Measurements from ENCODE around the gene CHSY1. TPM values are rescaled to one million over a fixed set of nuclear protein-coding genes. Genes with fewer than 3 reads are reported as not detected.

Gene CHSY1
- total RNA-seq, 2 experiments from 2014 or later = 35.5 to 37.0 TPM

DNA sequence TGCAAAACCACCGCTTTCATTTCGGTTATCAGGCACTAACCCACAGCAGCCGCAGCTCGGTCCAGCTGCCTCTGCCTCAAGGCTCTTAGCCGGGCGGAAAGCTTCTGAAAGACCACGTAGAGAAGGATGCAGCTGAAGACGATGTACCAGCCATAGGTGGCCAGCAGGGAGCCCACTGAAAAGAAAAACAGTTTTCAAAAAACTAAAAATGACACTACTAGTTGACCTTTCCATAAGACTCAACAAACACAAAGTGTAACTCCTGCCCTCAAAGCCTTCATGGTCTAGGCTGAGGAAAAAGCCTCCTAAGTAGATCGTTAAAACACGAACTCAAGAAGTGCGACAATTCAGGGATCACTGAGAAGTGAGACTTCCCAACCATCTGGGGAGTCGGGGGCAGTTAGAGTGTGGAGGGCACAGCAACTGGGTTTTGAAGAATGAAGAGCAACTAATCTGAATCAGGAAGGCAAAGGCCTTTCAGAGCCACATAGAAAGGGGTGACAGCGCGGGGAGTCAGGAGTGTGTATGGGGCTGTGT is 24.7 kb upstream of the CHSY1 start:
- H3K27me3 Mint-ChIP-seq = no peaks in the 10 kb centered on the region
- peaks cover 30% of the 10 kb centered on the region for H3K36me3 Mint-ChIP-seq
- no peaks in the 10 kb centered on the region for H3K9me3 Mint-ChIP-seq
- peak overlapping the region; percentile 88 for H3K27ac Mint-ChIP-seq
- H3K4me3 Mint-ChIP-seq = peak overlapping the region; percentile 99
- peak; percentile 15 for DNase-seq
- H3K4me1 Mint-ChIP-seq = peaks cover 24% of the 10 kb centered on the region

DNA sequence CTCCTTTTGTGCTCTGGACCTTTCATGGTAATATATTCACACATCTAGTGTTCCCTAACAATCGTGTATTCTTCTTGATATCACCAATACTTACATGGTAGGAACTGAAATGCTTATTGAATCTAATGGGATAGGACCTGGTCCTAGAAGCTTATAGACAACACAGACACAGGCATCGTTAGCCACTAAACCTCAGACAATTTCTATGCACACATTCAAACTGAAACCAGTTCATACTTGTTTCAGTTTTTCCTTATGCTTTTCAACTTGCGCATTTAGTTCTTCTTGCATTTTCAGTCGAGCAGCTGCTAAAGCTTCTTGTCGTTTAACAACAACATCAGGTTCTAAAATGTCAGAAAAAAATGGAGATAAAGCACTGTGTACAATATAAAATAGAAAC is 23.2 kb upstream of the CHSY1 start:
- H3K36me3 Mint-ChIP-seq = peaks cover 25% of the 10 kb centered on the region
- no peak overlapping the region for H3K4me3 Mint-ChIP-seq
- no peaks in the 10 kb centered on the region for H3K9me3 Mint-ChIP-seq
- no peak for DNase-seq
- H3K27ac Mint-ChIP-seq = peak overlapping the region; percentile 23
- peaks cover 24% of the 10 kb centered on the region for H3K4me1 Mint-ChIP-seq
- H3K27me3 Mint-ChIP-seq = no peaks in the 10 kb centered on the region

DNA sequence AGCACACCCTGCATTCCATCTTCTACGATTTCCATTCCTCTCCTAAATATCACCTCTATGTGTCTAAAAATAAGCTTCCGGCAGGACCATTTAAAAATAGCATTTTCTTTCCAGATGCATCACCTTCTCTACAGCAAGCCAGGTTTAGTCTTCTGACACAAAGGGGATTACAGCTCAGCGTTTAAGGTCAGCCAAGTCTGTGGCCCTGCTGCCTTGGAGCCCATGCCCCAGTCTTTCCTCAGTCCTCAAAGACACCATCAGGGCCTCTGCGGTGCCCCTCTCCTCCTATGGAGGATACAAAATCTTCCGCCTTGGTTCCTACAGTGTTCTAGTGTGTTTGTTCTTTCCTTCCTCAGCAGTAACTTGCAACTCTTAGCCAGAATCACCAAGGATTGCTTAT is 21.7 kb upstream of the CHSY1 start:
- no peaks in the 10 kb centered on the region for H3K9me3 Mint-ChIP-seq
- no peak overlapping the region for H3K4me3 Mint-ChIP-seq
- no peak for DNase-seq
- H3K36me3 Mint-ChIP-seq = peaks cover 19% of the 10 kb centered on the region
- no peaks in the 10 kb centered on the region for H3K27me3 Mint-ChIP-seq
- H3K27ac Mint-ChIP-seq = no peak overlapping the region
- H3K4me1 Mint-ChIP-seq = peaks cover 19% of the 10 kb centered on the region

DNA sequence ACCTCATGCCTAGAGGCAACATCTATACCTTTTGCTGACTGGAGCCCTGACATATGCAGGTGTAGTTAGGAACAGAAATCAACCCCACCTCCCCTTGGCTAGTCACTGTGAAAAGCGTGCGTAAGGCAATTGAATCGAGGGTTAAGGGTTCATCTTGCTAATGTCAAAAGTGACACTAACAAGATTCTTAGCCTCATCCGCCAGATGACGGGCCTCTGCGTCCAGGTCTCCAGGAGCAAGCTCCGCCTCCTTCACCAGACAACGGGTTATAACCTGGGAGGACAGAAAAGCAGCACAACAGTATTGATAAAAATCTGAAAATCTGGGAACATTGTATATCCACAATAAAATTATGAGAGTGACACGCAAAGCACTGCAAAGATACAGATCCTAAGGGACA is 20.7 kb upstream of the CHSY1 start:
- Mint-ChIP-seq H3K27me3 (no peaks in the 10 kb centered on the region), H3K4me3 (no peak overlapping the region), H3K36me3 (peaks cover 19% of the 10 kb centered on the region), H3K9me3 (no peaks in the 10 kb centered on the region), H3K4me1 (peaks cover 17% of the 10 kb centered on the region), H3K27ac (no peak overlapping the region)
- no peak for DNase-seq

DNA sequence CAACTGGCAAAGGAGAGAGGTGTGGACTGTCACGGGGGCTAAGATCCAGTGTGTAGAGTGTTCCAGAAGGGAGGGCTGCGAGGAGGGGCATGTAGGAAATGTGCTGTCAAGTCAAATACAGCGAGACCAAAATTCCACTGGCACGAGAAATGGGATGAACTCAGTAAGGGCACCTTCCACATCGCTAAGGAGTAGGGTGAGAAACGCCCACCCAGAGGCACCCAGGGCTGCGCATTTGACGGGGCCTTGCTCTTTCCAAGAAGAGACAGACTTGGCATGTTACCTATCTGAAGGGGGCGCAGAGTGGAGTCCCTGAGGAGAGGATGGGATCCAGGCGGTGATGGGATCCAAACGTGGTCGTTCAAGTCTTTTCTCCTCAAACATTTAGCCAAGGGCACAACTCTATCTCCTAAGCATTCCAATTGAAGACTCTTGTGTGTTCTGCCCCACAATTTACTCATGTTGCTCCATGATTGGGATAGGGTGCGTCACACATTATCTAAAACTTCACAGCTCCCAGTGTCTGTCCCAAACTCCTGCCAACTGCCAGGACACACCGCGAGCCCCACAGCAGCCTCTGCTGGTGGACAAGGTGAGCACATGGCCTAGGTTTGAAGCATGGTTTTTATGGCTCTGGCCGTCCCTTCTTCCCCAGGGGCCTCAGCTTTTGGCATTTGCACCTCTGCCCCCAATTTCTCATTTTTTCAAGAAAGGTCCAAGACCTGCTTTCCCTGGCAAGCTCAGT is 17.8 kb upstream of the CHSY1 start:
- peaks cover under 1% of the 10 kb centered on the region for H3K4me1 Mint-ChIP-seq
- no peaks in the 10 kb centered on the region for H3K27me3 Mint-ChIP-seq
- no peak overlapping the region for H3K4me3 Mint-ChIP-seq
- no peak for DNase-seq
- H3K9me3 Mint-ChIP-seq = no peaks in the 10 kb centered on the region
- H3K27ac Mint-ChIP-seq = peak overlapping the region; percentile 49
- peaks cover 7% of the 10 kb centered on the region for H3K36me3 Mint-ChIP-seq

DNA sequence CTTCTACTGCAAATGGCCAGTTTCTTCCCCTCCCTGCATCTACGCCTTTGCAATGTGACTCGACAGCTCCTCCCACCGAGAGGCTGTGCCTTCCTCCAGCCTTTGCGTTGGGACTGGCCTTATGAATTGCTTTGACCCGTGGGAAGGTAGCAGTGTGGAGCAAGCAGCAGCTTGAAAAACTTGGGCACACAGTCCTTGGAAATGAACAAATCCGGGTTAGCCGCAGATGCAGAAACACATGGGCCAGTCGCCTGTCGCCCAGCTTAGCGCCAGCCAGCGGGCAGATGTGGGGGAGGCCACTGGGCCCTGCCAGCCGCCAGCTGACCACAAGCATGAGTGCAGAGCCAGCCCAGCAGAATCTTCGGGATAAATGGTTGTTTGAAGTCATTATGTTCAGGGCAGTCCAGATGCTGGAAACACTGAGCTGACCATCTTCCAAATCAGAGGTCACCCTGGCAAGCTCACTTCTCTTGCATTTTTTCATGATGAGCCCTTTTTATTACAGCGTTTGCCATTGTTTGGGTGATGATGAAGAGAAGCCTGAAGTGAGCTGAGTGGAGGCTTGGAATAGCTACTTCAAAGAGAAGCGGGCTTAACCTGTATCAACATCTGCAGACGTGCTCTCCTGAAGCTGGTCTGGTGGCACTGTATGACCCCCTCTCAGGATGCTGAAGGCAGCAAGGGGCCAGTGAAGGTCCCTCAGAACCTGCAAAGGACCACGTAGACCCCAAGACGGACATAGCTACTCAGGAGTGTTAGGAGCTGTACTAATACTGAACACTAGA is 15.7 kb upstream of the CHSY1 start:
- Mint-ChIP-seq H3K27ac (no peak overlapping the region), H3K4me3 (no peak overlapping the region), H3K36me3 (peaks cover 1% of the 10 kb centered on the region), H3K4me1 (peaks cover 6% of the 10 kb centered on the region), H3K9me3 (no peaks in the 10 kb centered on the region), H3K27me3 (no peaks in the 10 kb centered on the region)
- no peak for DNase-seq

DNA sequence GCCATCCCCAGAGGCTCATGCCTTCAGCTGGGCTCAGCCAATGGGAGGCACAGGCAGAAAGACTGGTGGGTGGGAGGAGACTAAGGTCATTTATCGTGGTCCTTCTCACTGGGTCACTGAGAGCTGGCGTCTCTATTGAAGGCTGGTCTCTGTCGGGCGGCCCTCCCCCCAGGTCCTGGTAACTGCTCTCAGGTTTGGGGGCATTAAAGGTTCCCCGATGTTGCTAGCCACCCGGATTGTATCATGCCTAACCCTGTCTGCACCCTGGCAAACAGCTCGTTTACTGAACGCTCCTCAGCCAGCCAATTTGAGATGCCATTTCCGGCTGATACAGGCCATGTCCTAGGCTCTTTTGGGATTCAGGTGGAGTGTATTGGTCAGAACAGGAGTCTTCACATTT is 14.9 kb upstream of the CHSY1 start:
- no peak for DNase-seq
- H3K36me3 Mint-ChIP-seq = peaks cover 1% of the 10 kb centered on the region
- H3K9me3 Mint-ChIP-seq = no peaks in the 10 kb centered on the region
- no peaks in the 10 kb centered on the region for H3K27me3 Mint-ChIP-seq
- no peak overlapping the region for H3K27ac Mint-ChIP-seq
- H3K4me1 Mint-ChIP-seq = peaks cover 6% of the 10 kb centered on the region
- H3K4me3 Mint-ChIP-seq = no peak overlapping the region

DNA sequence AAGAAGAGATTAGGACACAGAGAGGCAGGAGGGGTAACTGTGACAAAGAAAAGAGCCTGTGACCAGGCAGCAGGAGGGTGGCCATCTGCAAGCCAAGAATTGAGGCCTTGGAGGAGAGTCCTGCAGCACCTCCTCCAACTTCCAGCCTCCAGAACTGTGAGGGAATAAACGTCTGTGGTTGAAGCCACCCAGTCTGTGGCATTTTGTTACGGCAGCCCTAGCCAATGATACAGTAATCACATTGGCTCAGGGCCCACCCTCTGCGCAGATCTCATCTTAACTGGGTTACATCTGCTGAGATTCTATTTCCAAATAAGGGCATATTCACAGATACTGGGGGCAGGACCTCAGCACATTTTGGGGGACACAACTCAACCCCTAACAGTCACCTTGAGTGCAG is 14.2 kb upstream of the CHSY1 start:
- Mint-ChIP-seq H3K27ac (no peak overlapping the region), H3K4me1 (peaks cover 6% of the 10 kb centered on the region), H3K27me3 (no peaks in the 10 kb centered on the region), H3K4me3 (no peak overlapping the region), H3K36me3 (peaks cover 1% of the 10 kb centered on the region), H3K9me3 (no peaks in the 10 kb centered on the region)
- DNase-seq = no peak

DNA sequence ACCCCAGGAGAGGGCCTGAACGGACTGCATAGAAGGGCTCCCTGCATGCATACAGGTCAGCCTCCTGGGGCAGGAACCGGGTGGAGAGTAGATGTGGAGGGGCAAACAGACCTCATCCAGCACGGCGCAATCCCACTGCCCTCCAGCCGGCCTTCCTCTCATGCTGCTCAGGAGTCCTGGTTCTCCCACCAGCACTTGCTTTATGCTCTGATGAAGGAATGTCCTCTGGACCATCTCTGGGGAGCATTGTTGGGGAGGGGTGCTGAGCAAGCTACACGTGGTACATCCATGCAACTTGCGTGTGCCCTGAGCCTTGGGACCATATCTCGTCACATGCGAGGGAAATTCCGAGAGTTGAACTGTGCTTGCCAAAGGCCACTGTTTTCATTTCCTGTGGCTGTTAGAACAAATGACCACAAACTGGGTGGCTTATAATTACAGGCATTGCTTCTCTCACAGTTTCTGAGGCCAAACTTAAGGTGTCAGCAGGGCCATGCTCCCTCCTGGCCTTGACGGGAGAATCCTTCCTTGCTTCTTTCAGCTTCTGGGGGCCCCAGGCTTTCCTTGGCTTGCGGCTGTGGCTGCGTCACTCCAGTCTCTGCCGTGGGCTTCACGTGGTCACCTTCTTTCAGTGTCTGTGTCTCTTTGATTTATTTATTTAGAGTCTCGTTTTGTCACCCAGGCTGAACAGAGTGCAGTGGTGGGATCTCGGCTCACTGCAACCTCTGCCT is 13.2 kb upstream of the CHSY1 start:
- no peak overlapping the region for H3K4me3 Mint-ChIP-seq
- peaks cover 6% of the 10 kb centered on the region for H3K4me1 Mint-ChIP-seq
- no peak overlapping the region for H3K27ac Mint-ChIP-seq

DNA sequence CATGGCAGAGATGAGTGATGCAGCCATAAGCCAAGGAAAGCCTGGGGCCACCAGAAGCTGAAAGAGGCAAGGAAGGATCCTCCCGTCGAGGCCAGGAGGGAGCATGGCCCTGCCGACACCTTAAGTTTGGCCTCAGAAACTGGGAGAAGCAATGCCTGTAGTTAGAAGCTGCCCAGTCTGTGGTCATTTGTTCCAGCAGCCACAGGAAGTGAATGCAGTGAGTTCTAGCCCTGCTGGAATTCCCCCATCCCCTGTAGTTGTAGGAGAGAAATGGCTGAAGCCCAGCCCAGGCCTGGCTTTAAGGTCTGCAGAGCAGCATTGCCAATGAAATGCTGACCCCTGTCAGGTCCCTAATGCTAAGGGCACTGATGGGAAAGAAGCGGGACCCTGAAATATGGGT is 12.2 kb upstream of the CHSY1 start:
- Mint-ChIP-seq H3K9me3 (no peaks in the 10 kb centered on the region), H3K36me3 (no peaks in the 10 kb centered on the region), H3K27me3 (peaks cover 5% of the 10 kb centered on the region), H3K4me3 (no peak overlapping the region), H3K4me1 (peaks cover 6% of the 10 kb centered on the region), H3K27ac (no peak overlapping the region)
- no peak for DNase-seq

More for the DNA sequence above, 13.2 kb upstream of the CHSY1 start:
- H3K9me3 Mint-ChIP-seq = no peaks in the 10 kb centered on the region
- H3K36me3 Mint-ChIP-seq = no peaks in the 10 kb centered on the region
- H3K27me3 Mint-ChIP-seq = no peaks in the 10 kb centered on the region
- no peak for DNase-seq

DNA sequence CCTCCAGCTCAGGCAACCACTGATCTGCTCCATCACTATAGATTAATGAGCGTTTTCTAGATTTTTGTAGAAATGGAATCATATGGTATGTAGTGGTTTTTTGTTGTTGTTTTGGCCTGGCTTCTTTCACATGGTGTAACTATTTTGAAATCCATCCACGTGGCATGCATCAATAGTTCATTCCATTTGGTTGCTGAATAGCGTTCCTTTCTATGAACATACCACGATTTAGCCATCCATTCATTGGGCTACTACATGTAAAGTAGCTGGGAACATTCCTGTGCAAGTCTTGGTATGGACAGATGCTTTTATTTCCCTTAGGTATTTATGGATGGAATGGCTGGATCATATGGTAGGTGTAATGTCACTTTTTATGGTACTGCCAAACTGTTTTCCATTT is 10.7 kb upstream of the CHSY1 start:
- H3K36me3 Mint-ChIP-seq = no peaks in the 10 kb centered on the region
- H3K4me1 Mint-ChIP-seq = peaks cover 10% of the 10 kb centered on the region
- H3K27me3 Mint-ChIP-seq = peaks cover 9% of the 10 kb centered on the region
- H3K27ac Mint-ChIP-seq = no peak overlapping the region
- no peaks in the 10 kb centered on the region for H3K9me3 Mint-ChIP-seq
- H3K4me3 Mint-ChIP-seq = no peak overlapping the region
- no peak for DNase-seq

DNA sequence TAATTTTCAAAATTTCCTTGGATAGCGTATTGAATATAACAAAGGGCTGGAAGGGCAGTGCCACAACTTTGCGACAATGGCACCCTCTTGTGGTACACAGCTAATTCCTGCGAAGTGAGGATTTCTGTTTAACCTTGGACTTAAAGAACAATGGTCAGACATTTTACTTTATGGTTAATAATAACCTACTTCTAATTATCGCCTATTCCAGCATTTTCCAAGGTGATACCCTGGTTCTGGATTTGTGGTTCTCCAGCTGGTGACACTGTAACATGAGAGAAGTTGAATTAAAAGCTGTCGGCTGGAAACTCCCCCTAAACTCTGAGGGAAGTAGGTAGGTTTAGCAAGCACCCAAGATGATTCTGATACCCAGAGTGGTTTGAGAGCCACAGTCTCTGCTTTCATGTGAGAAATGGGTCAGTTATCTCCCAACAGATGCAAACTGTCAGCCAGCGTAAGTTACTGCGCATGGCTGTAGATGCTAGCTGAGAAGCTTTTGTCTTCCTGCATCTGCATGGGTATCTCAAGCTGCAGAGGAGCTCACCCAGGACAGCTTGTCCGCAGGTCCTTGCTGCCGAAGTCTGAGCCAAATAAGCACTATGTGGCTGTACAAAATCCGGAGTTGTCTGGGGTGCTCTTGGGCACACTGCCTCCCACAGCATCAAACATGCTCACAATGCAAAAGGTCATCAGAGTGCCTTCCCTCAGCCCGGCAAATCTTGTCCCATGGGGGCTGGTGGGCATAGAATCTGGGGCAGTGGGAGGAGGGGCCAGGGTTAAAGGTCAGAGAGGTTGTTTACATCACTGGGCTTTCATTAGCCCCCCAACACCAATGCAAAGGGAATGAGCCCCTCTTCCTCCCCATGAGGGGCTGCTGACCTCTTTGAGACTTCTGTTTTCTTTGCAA is 6.6 kb upstream of the CHSY1 start:
- H3K27me3 Mint-ChIP-seq = peaks cover 9% of the 10 kb centered on the region
- H3K27ac Mint-ChIP-seq = no peak overlapping the region
- no peaks in the 10 kb centered on the region for H3K36me3 Mint-ChIP-seq
- DNase-seq = peak; percentile 45
- no peaks in the 10 kb centered on the region for H3K9me3 Mint-ChIP-seq
- H3K4me3 Mint-ChIP-seq = no peak overlapping the region
- H3K4me1 Mint-ChIP-seq = peaks cover 24% of the 10 kb centered on the region

DNA sequence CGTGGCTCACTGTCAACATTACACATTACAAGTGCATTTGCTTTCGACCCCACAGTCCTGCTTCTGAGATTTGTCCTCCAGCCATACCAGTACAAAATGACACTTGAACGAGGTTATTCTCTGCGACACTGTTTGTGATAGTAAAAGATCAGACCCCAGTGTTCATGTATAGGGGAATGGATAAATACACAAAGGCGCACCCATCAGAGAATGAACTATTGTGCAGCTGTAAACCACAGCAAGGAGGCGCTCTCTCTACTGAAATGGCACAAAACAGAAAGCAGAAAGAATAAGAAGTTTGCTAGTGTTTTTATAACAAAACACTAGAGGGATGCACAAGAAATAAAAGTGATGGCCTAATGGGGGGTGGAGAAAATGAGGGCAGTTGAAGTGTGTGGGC is 4.9 kb upstream of the CHSY1 start:
- Mint-ChIP-seq H3K4me3 (no peak overlapping the region), H3K27ac (no peak overlapping the region), H3K36me3 (no peaks in the 10 kb centered on the region), H3K27me3 (peaks cover 9% of the 10 kb centered on the region), H3K9me3 (no peaks in the 10 kb centered on the region), H3K4me1 (peaks cover 34% of the 10 kb centered on the region)
- DNase-seq = no peak

DNA sequence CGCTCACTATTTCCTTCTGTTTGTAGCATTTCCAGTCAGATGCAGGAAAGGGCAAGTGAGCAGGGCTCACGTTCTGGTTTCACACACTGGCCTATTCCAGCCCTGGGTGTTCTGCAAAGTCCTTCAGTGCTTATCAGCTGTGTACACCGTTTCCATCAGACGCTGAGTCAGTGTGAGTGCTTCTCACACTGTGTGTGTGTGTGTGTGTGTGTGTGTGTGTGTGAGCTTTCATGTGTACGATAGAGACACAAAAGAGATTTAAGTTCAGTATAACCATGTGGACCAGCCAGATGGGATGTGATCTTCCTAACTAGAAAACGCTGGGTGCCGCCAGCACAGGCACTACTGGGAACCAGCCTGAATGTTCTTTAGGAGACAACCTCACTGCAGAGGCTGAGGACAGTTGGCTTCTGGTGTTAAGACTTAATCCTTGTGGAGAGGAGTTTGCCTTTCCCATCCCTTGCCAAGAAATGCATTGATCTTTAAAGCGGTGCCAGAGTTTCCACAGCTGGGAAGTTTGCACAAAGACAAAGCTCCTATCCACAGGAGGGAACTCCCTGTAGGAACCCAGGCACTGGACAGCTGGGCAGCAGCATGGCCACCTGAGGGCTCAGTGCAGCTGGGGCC is 3.9 kb upstream of the CHSY1 start:
- H3K4me1 Mint-ChIP-seq = peaks cover 34% of the 10 kb centered on the region
- no peak for DNase-seq
- H3K4me3 Mint-ChIP-seq = no peak overlapping the region
- no peaks in the 10 kb centered on the region for H3K9me3 Mint-ChIP-seq
- peaks cover 1% of the 10 kb centered on the region for H3K36me3 Mint-ChIP-seq
- H3K27me3 Mint-ChIP-seq = peaks cover 9% of the 10 kb centered on the region
- H3K27ac Mint-ChIP-seq = no peak overlapping the region

All from activated naive CD8-positive, alpha-beta T cell treated with anti-CD3 and anti-CD28 coated beads for 36 hours (primary cell).